Measurements from ENCODE around the gene CCL28. TPM values are rescaled to one million over a fixed set of nuclear protein-coding genes. Genes with fewer than 3 reads are reported as not detected.
"Not testable (repeated sequence)": the region's sequence is repeated elsewhere in the genome, so short reads cannot be mapped to it uniquely, and the experiment has no call there.

The CCL28 gene
- total RNA-seq (10 to 100 TPM; 14.6 to 18.2 TPM), polyA plus RNA-seq (1 to 10 TPM; 5.7 to 9.4 TPM)

GRCh38 chr5:43412156-43412555, at the start of gene CCL28:
CCL28 (minus strand) TSS chr5:43412391; CDS start chr5:43412316, 75 bp downstream.
- CTCF ChIA-PET (ENCODE audit: partially characterized antibody): no interaction called here
- intact Hi-C loops (cut with micrococcal nuclease): no loop called here
- Mint-ChIP-seq H3K4me3 (no peak within 1 kb of the TSS), H3K36me3 (no peaks in the 10 kb centered on the region), H3K27me3 (no peaks in the 10 kb centered on the region), H3K27ac (no peak within 1 kb of the TSS), H3K9me3 (peaks cover 0 to 8% (median 2%) of the 10 kb centered on the region in 8 donors), H3K4me1 (no peaks in the 10 kb centered on the region)
- no peaks in the 10 kb centered on the region for H3K4me1 ChIP-seq (ENCODE audit: insufficient read depth, low read length)
- DNase-seq: no peak
- POLR2A ChIA-PET (ENCODE audit: partially characterized antibody): no interaction called here
- no peaks in the 10 kb centered on the region for H3K27me3 ChIP-seq (ENCODE audit: insufficient read depth, low read length)
- H3K9me3 ChIP-seq (ENCODE audit: control insufficient read depth in 1 of 2, low read length in 2 of 2): no peaks in the 10 kb centered on the region
- no peak within 1 kb of the TSS for H3K27ac ChIP-seq (ENCODE audit: low read depth, low read length)
- no peaks in the 10 kb centered on the region for H3K36me3 ChIP-seq (ENCODE audit: insufficient read depth, low read length)
- no peak within 1 kb of the TSS for H3K4me3 ChIP-seq (ENCODE audit: low read length in 2 of 2)

- Histone ChIP-seq H3K4me1 (ENCODE audit: insufficient read depth, low read length) (no peaks in the 10 kb centered on the region), H3K27ac (ENCODE audit: low read depth, low read length) (no peak overlapping the region), H3K27me3 (ENCODE audit: insufficient read depth, low read length) (no peaks in the 10 kb centered on the region), H3K9me3 (ENCODE audit: control insufficient read depth in 1 of 2, low read length in 2 of 2) (no peaks in the 10 kb centered on the region), H3K4me3 (ENCODE audit: low read length in 2 of 2) (no peak overlapping the region), H3K36me3 (ENCODE audit: insufficient read depth, low read length) (no peaks in the 10 kb centered on the region)
- H3K27ac Mint-ChIP-seq: no peak overlapping the region
- peaks cover under 1 to 9% (median 4%) of the 10 kb centered on the region in 8 donors for H3K9me3 Mint-ChIP-seq
- H3K4me1 Mint-ChIP-seq: peaks cover 0 to 17% (median 2%) of the 10 kb centered on the region in 4 donors
- POLR2A ChIA-PET (ENCODE audit: partially characterized antibody): no interaction called here
- no peaks in the 10 kb centered on the region for H3K27me3 Mint-ChIP-seq
- no peak overlapping the region for H3K4me3 Mint-ChIP-seq
- DNase-seq: no peak
- intact Hi-C loops (cut with micrococcal nuclease): no loop called here
- CTCF ChIA-PET (ENCODE audit: partially characterized antibody): no interaction called here
- peaks cover 45 to 51% of the 10 kb centered on the region in 2 donors for H3K36me3 Mint-ChIP-seq
Measured at GRCh38 chr5:43461066-43461465, 48.9 kb upstream of the CCL28 start.

GRCh38 chr5:43456556-43456955, 44.4 kb upstream of the CCL28 start:
- no peak overlapping the region for H3K4me3 ChIP-seq (ENCODE audit: low read length in 2 of 2)
- ChIA-PET CTCF (ENCODE audit: partially characterized antibody) (no interaction called here), POLR2A (ENCODE audit: partially characterized antibody) (no interaction called here)
- peaks cover 0 to 7% (median 3%) of the 10 kb centered on the region in 8 donors for H3K9me3 Mint-ChIP-seq
- no peak overlapping the region for H3K4me3 Mint-ChIP-seq
- no peak for DNase-seq
- no peaks in the 10 kb centered on the region for H3K4me1 ChIP-seq (ENCODE audit: insufficient read depth, low read length)
- H3K27me3 Mint-ChIP-seq: no peaks in the 10 kb centered on the region
- peaks cover 0 to 6% (median 2%) of the 10 kb centered on the region in 4 donors for H3K4me1 Mint-ChIP-seq
- intact Hi-C loops (cut with micrococcal nuclease): no loop called here
- peaks cover 53 to 58% of the 10 kb centered on the region in 2 donors for H3K36me3 Mint-ChIP-seq
- no peaks in the 10 kb centered on the region for H3K9me3 ChIP-seq (ENCODE audit: control insufficient read depth in 1 of 2, low read length in 2 of 2)
- H3K27me3 ChIP-seq (ENCODE audit: insufficient read depth, low read length): no peaks in the 10 kb centered on the region
- no peaks in the 10 kb centered on the region for H3K36me3 ChIP-seq (ENCODE audit: insufficient read depth, low read length)
- no peak overlapping the region for H3K27ac ChIP-seq (ENCODE audit: low read depth, low read length)
- H3K27ac Mint-ChIP-seq: no peak overlapping the region

- DNase-seq; H3K36me3 ChIP-seq (ENCODE audit: insufficient read depth, low read length); H3K4me3 ChIP-seq (ENCODE audit: low read length in 2 of 2); H3K27me3 Mint-ChIP-seq; H3K27ac Mint-ChIP-seq; H3K4me1 ChIP-seq (ENCODE audit: insufficient read depth, low read length); H3K9me3 ChIP-seq (ENCODE audit: control insufficient read depth in 1 of 2, low read length in 2 of 2); H3K4me3 Mint-ChIP-seq; intact Hi-C loops (cut with micrococcal nuclease); H3K27me3 ChIP-seq (ENCODE audit: insufficient read depth, low read length); H3K4me1 Mint-ChIP-seq; H3K27ac ChIP-seq (ENCODE audit: low read depth, low read length); POLR2A ChIA-PET (ENCODE audit: partially characterized antibody); CTCF ChIA-PET (ENCODE audit: partially characterized antibody): not testable (repeated sequence)
- Mint-ChIP-seq H3K9me3 (peaks cover 4 to 76% (median 58%) of the 10 kb centered on the region in 8 donors), H3K36me3 (peaks cover 34 to 35% of the 10 kb centered on the region in 2 donors)
Measured at GRCh38 chr5:43441575-43441974, 29.4 kb upstream of the CCL28 start.

- no peak overlapping the region for H3K27ac Mint-ChIP-seq
- H3K9me3 Mint-ChIP-seq: peaks cover 2 to 52% (median 45%) of the 10 kb centered on the region in 8 donors
- no peaks in the 10 kb centered on the region for H3K9me3 ChIP-seq (ENCODE audit: control insufficient read depth in 1 of 2, low read length in 2 of 2)
- H3K36me3 Mint-ChIP-seq: peaks cover 8 to 11% of the 10 kb centered on the region in 2 donors
- no peaks in the 10 kb centered on the region for H3K4me1 Mint-ChIP-seq
- H3K4me1 ChIP-seq (ENCODE audit: insufficient read depth, low read length): no peaks in the 10 kb centered on the region
- CTCF ChIA-PET (ENCODE audit: partially characterized antibody): no interaction called here
- intact Hi-C loops (cut with micrococcal nuclease): no loop called here
- no peaks in the 10 kb centered on the region for H3K27me3 ChIP-seq (ENCODE audit: insufficient read depth, low read length)
- no peaks in the 10 kb centered on the region for H3K36me3 ChIP-seq (ENCODE audit: insufficient read depth, low read length)
- POLR2A ChIA-PET (ENCODE audit: partially characterized antibody): no interaction called here
- no peak overlapping the region for H3K27ac ChIP-seq (ENCODE audit: low read depth, low read length)
- no peaks in the 10 kb centered on the region for H3K27me3 Mint-ChIP-seq
- H3K4me3 Mint-ChIP-seq: no peak overlapping the region
- no peak overlapping the region for H3K4me3 ChIP-seq (ENCODE audit: low read length in 2 of 2)
- no peak for DNase-seq
Measured at GRCh38 chr5:43437062-43437660, 25.0 kb upstream of the CCL28 start.

GRCh38 chr5:43433382-43433781, 21.2 kb upstream of the CCL28 start:
- Histone ChIP-seq H3K9me3 (ENCODE audit: control insufficient read depth in 1 of 2, low read length in 2 of 2) (no peaks in the 10 kb centered on the region), H3K27me3 (ENCODE audit: insufficient read depth, low read length) (no peaks in the 10 kb centered on the region), H3K4me3 (ENCODE audit: low read length in 2 of 2) (no peak overlapping the region), H3K4me1 (ENCODE audit: insufficient read depth, low read length) (no peaks in the 10 kb centered on the region), H3K36me3 (ENCODE audit: insufficient read depth, low read length) (no peaks in the 10 kb centered on the region), H3K27ac (ENCODE audit: low read depth, low read length) (no peak overlapping the region)
- H3K9me3 Mint-ChIP-seq: peaks cover 2 to 17% (median 14%) of the 10 kb centered on the region in 8 donors
- intact Hi-C loops (cut with micrococcal nuclease): no loop called here
- peaks cover 8 to 9% of the 10 kb centered on the region in 2 donors for H3K36me3 Mint-ChIP-seq
- CTCF ChIA-PET (ENCODE audit: partially characterized antibody): no interaction called here
- H3K4me3 Mint-ChIP-seq: no peak overlapping the region
- H3K27ac Mint-ChIP-seq: no peak overlapping the region
- POLR2A ChIA-PET (ENCODE audit: partially characterized antibody): no interaction called here
- no peaks in the 10 kb centered on the region for H3K27me3 Mint-ChIP-seq
- H3K4me1 Mint-ChIP-seq: no peaks in the 10 kb centered on the region
- DNase-seq: no peak

- Mint-ChIP-seq H3K27me3 (no peaks in the 10 kb centered on the region), H3K36me3 (peaks cover 3 to 6% of the 10 kb centered on the region in 2 donors), H3K4me1 (no peaks in the 10 kb centered on the region), H3K4me3 (no peak overlapping the region), H3K27ac (no peak overlapping the region), H3K9me3 (peaks cover 0 to 11% (median 8%) of the 10 kb centered on the region in 8 donors)
- CTCF ChIA-PET (ENCODE audit: partially characterized antibody): no interaction called here
- Histone ChIP-seq H3K4me1 (ENCODE audit: insufficient read depth, low read length) (no peaks in the 10 kb centered on the region), H3K9me3 (ENCODE audit: control insufficient read depth in 1 of 2, low read length in 2 of 2) (no peaks in the 10 kb centered on the region), H3K36me3 (ENCODE audit: insufficient read depth, low read length) (no peaks in the 10 kb centered on the region), H3K27me3 (ENCODE audit: insufficient read depth, low read length) (no peaks in the 10 kb centered on the region), H3K27ac (ENCODE audit: low read depth, low read length) (no peak overlapping the region), H3K4me3 (ENCODE audit: low read length in 2 of 2) (no peak overlapping the region)
- DNase-seq: no peak
- POLR2A ChIA-PET (ENCODE audit: partially characterized antibody): no interaction called here
- intact Hi-C loops (cut with micrococcal nuclease): no loop called here
Measured at GRCh38 chr5:43432486-43433375, 20.5 kb upstream of the CCL28 start.

Data from CD4-positive, alpha-beta memory T cell (primary cell).